Activated effector memory CD4-positive, alpha-beta T cell treated with anti-CD3 and anti-CD28 coated beads, Interleukin-2, amount 50 U/mL, for 16 hours (primary cell): Measurements from ENCODE around the gene COL8A2.

Source experiments
- DNase-seq: peaks from one replicate; pipeline ENCODE4 v3.0.0-alpha.2; 2020

Gene COL8A2

GRCh38 chr1:36108314-36108713, 16.7 kb downstream of the COL8A2 start:
- no peak for DNase-seq

GRCh38 chr1:36107394-36107793, 17.6 kb downstream of the COL8A2 start:
- no peak for DNase-seq

GRCh38 chr1:36106269-36106668, 18.8 kb downstream of the COL8A2 start:
- DNase-seq, result no peak

- DNase-seq, result no peak
Observed at GRCh38 chr1:36101546-36101945, 23.5 kb downstream of the COL8A2 start.

- no peak for DNase-seq
Observed at GRCh38 chr1:36100376-36100775, 24.6 kb downstream of the COL8A2 start.

GRCh38 chr1:36099681-36100341, 25.2 kb downstream of the COL8A2 start:
- DNase-seq, result peak; percentile 90

GRCh38 chr1:36098650-36099365, 26.2 kb downstream of the COL8A2 start:
- DNase-seq, result no peak

GRCh38 chr1:36097693-36098585, 27.1 kb downstream of the COL8A2 start:
- DNase-seq, result no peak

GRCh38 chr1:36096500-36097432, 28.3 kb downstream of the COL8A2 start:
- DNase-seq, result no peak

- DNase-seq, result no peak
Observed at GRCh38 chr1:36095760-36096405, 29.1 kb downstream of the COL8A2 start.

- peak; percentile 39 for DNase-seq
Observed at GRCh38 chr1:36094621-36095061, 30.4 kb downstream of the COL8A2 start.

- peak; percentile 43 for DNase-seq
Observed at GRCh38 chr1:36093929-36094328, 31.1 kb downstream of the COL8A2 start.

- DNase-seq, result no peak
Observed at GRCh38 chr1:36093226-36093625, 31.8 kb downstream of the COL8A2 start.

GRCh38 chr1:36092798-36093185, 32.2 kb downstream of the COL8A2 start:
- no peak for DNase-seq

GRCh38 chr1:36092166-36092797, 32.7 kb downstream of the COL8A2 start:
- DNase-seq, result no peak

GRCh38 chr1:36091698-36092097, 33.3 kb downstream of the COL8A2 start:
- peak; percentile 47 for DNase-seq

GRCh38 chr1:36091141-36091540, 33.9 kb downstream of the COL8A2 start:
- DNase-seq, result peak; percentile 50

GRCh38 chr1:36089393-36090121, 35.5 kb downstream of the COL8A2 start:
- DNase-seq, result peak; percentile 64

- DNase-seq, result peak; percentile 97
Observed at GRCh38 chr1:36088577-36089392, 36.2 kb downstream of the COL8A2 start, which contains the start of gene ADPRS. ADPRS (plus strand) TSS chr1:36088892; CDS start chr1:36088905, 13 bp downstream.

- DNase-seq, result no peak
Observed at GRCh38 chr1:36088265-36088576, 36.8 kb downstream of the COL8A2 start.
